ENCODE measurements around the gene CALML6. TPM values are rescaled to one million over a fixed set of nuclear protein-coding genes. Genes with fewer than 3 reads are reported as not detected.

Gene CALML6
- total RNA-seq, 2 donors from 2014 or later, result not detected

GRCh38 chr1:1895456-1896336, 19.4 kb upstream of the CALML6 start:
- Histone ChIP-seq H3K4me1 (ENCODE audit: control insufficient read depth in 1 of 2, low read depth in 2 of 2) (peaks cover 9 to 36% of the 10 kb centered on the region in 2 donors), H3K9me3 (no peaks in the 10 kb centered on the region), H3K27ac (no peak overlapping the region), H3K27me3 (replicated peaks; ENCODE audit: insufficient read depth) (no peaks in the 10 kb centered on the region), H3K4me3 (no peak overlapping the region), H3K36me3 (no peaks in the 10 kb centered on the region)
- no peak for TF ChIP-seq CTCF (IDR thresholded peaks at IDR 0.05)
- DNase-seq (ENCODE audit: low spot score) (no peak), ATAC-seq (ENCODE audit: insufficient number of reproducible peaks, low FRiP score, low read depth) (no peak)

- DNase-seq (ENCODE audit: low spot score) (no peak), ATAC-seq (ENCODE audit: insufficient number of reproducible peaks, low FRiP score, low read depth) (no peak)
- no peak for TF ChIP-seq CTCF (IDR thresholded peaks at IDR 0.05)
- no peaks in the 10 kb centered on the region for H3K9me3 ChIP-seq
- H3K27me3 ChIP-seq (replicated peaks; ENCODE audit: insufficient read depth), result no peaks in the 10 kb centered on the region
- H3K4me1 ChIP-seq (ENCODE audit: control insufficient read depth in 1 of 2, low read depth in 2 of 2), result peaks cover 9 to 20% of the 10 kb centered on the region in 2 donors
- H3K4me3 ChIP-seq, result no peak overlapping the region
- no peaks in the 10 kb centered on the region for H3K36me3 ChIP-seq
- H3K27ac ChIP-seq, result no peak overlapping the region
These were observed 16.7 kb upstream of the CALML6 start for GRCh38 chr1:1898246-1898933.

GRCh38 chr1:1899266-1899966, 15.6 kb upstream of the CALML6 start:
- ATAC-seq (ENCODE audit: insufficient number of reproducible peaks, low FRiP score, low read depth) (no peak), DNase-seq (ENCODE audit: low spot score) (no peak)
- no peak overlapping the region for H3K27ac ChIP-seq
- H3K36me3 ChIP-seq, result no peaks in the 10 kb centered on the region
- no peak overlapping the region for H3K4me3 ChIP-seq
- no peak for TF ChIP-seq CTCF (IDR thresholded peaks at IDR 0.05)
- H3K27me3 ChIP-seq (replicated peaks; ENCODE audit: insufficient read depth), result no peaks in the 10 kb centered on the region
- peaks cover 6 to 10% of the 10 kb centered on the region in 2 donors for H3K4me1 ChIP-seq (ENCODE audit: control insufficient read depth in 1 of 2, low read depth in 2 of 2)
- no peaks in the 10 kb centered on the region for H3K9me3 ChIP-seq

GRCh38 chr1:1899967-1900327, 15.1 kb upstream of the CALML6 start:
- no peaks in the 10 kb centered on the region for H3K9me3 ChIP-seq
- H3K27me3 ChIP-seq (replicated peaks; ENCODE audit: insufficient read depth), result no peaks in the 10 kb centered on the region
- H3K36me3 ChIP-seq, result no peaks in the 10 kb centered on the region
- DNase-seq (ENCODE audit: low spot score), result no peak
- TF ChIP-seq CTCF (IDR thresholded peaks at IDR 0.05), result no peak
- H3K4me3 ChIP-seq, result no peak overlapping the region
- no peak for ATAC-seq (ENCODE audit: insufficient number of reproducible peaks, low FRiP score, low read depth)
- no peak overlapping the region for H3K27ac ChIP-seq
- peaks cover 2 to 5% of the 10 kb centered on the region in 2 donors for H3K4me1 ChIP-seq (ENCODE audit: control insufficient read depth in 1 of 2, low read depth in 2 of 2)

Data from thoracic aorta (tissue), 2 donors.